A549 (cell line): Measurements from ENCODE around the gene MAPKAPK5. TPM values are rescaled to one million over a fixed set of nuclear protein-coding genes. Genes with fewer than 3 reads are reported as not detected.

Experiments
- ATAC-seq, 2 experiments: fragments of 200-7000 bp in 1 of 2; fragments of >200 bp in 1 of 2; cut with Nextera tagmentation in 1 of 2; cut with Tn5 transposase in 1 of 2; 3 replicates each; pipeline versions ENCODE4 v1.8.0 to v1.9.1; 2018 to 2020; ENCODE audit warnings: mild to moderate bottlenecking in 1 of 2, moderate library complexity in 1 of 2
- CTCF ChIA-PET: fragments of 300-600 bp; sonication (Branson Sonifier 250); formaldehyde crosslinking; extraction: SDS; loops from one replicate; lab custom pipeline; 2021; ENCODE audit warnings: antibody characterized with exemption, inconsistent platforms; lab: Yijun Ruan, JAX
- POLR2A ChIA-PET: fragments of 350-600 bp; formaldehyde crosslinking; extraction: SDS; loops from one replicate; lab custom pipeline; 2021; ENCODE audit warnings: antibody characterized with exemption, inconsistent platforms; lab: Yijun Ruan, JAX
- DNase-seq, 2 experiments: peaks; one replicate each; pipeline versions ENCODE4 v3.0.0 to v3.0.0-alpha.2; 2011 to 2016; ENCODE audit warnings: low read depth in 1 of 2, low spot score in 1 of 2
- FAIRE-seq: peaks from 2 replicates; lab custom pipeline; 2011; peaks lifted over from hg19 to GRCh38; lab: Jason Lieb, UNC
- H3K27ac ChIP-seq, 2 experiments: fragments of >200 bp; sonication (Bioruptor Twin); formaldehyde crosslinking; 3 replicates each; pipeline ENCODE4 v1.5.1; 2016 to 2017
- H3K4me1 ChIP-seq: fragments of >200 bp; sonication (Bioruptor Twin); formaldehyde crosslinking; 3 replicates; pipeline ENCODE4 v1.6.1; 2016
- H3K4me2 ChIP-seq: fragments of >200 bp; sonication (Bioruptor Twin); formaldehyde crosslinking; 3 replicates; pipeline ENCODE4 v1.6.1; 2016
- H3K4me3 ChIP-seq: fragments of >200 bp; sonication (Bioruptor Twin); formaldehyde crosslinking; 3 replicates; pipeline ENCODE4 v1.5.1; 2016
- H3K9me3 ChIP-seq: fragments of >200 bp; sonication (Bioruptor Twin); formaldehyde crosslinking; 3 replicates; pipeline ENCODE4 v1.6.1; 2016
- BCL3 ChIP-seq: fragments of >200 bp; sonication (Bioruptor Twin); formaldehyde crosslinking; IDR thresholded peaks from 3 replicates; pipeline ENCODE4 v1.6.1; 2016
- CBX2 ChIP-seq: fragments of 200-600 bp; sonication (generic); IDR thresholded peaks from 2 replicates; pipeline ENCODE4 v1.6.1; 2016; ENCODE audit warnings: low read depth, mild to moderate bottlenecking, borderline replicate concordance
- CHD4 ChIP-seq: fragments of 200-600 bp; sonication (generic); IDR thresholded peaks from 2 replicates; pipeline ENCODE4 v1.6.1; 2016; ENCODE audit warnings: antibody characterized with exemption, mild to moderate bottlenecking, borderline replicate concordance
- EP300 ChIP-seq, 2 experiments: fragments of >200 bp; sonication (Bioruptor Twin); formaldehyde crosslinking; IDR thresholded peaks; 2 replicates in 1 of 2; 3 replicates in 1 of 2; pipeline ENCODE4 v1.6.1; 2016 to 2017
- FOSB ChIP-seq: fragments of 250-450 bp; sonication (Bioruptor Pico); IDR thresholded peaks from 2 replicates; pipeline ENCODE4 v1.5.0; 2020; ENCODE audit warnings: mild to moderate bottlenecking, moderate library complexity
- HDAC2 ChIP-seq: fragments of 200-600 bp; sonication (generic); IDR thresholded peaks from 2 replicates; pipeline ENCODE4 v1.6.1; 2016
- NPAS2 ChIP-seq: fragments of 250-450 bp; sonication (Bioruptor Pico); IDR thresholded peaks from 2 replicates; pipeline ENCODE4 v1.8.0; 2022; ENCODE audit warnings: mild to moderate bottlenecking, moderate library complexity, borderline replicate concordance
- RNF2 ChIP-seq: fragments of 200-600 bp; sonication (generic); IDR thresholded peaks from 2 replicates; pipeline ENCODE4 v1.6.1; 2016; ENCODE audit warnings: low read depth, mild to moderate bottlenecking, antibody characterized with exemption, moderate library complexity, borderline replicate concordance
- TP53 ChIP-seq: fragments of 250-450 bp; sonication (Bioruptor Pico); IDR thresholded peaks from 2 replicates; pipeline ENCODE4 v1.5.0; 2021; ENCODE audit warnings: mild to moderate bottlenecking, moderate library complexity
- USF2 ChIP-seq: fragments of 450-650 bp; IDR thresholded peaks from 2 replicates; pipeline ENCODE4 v1.6.1; 2014; ENCODE audit warnings: antibody characterized with exemption
- ZC3H11A ChIP-seq: fragments of 450-650 bp; IDR thresholded peaks from 2 replicates; pipeline ENCODE4 v1.6.1; 2014; ENCODE audit warnings: antibody characterized with exemption, mild to moderate bottlenecking
- WGBS: methylation state at CpG from one replicate; pipeline ENCODE4 v1.1.6; 2017; ENCODE audit errors: missing lambda C conversion rate; 5-methylcytosine and 5-hydroxymethylcytosine counted together
- polyA plus RNA-seq, 4 experiments: library from polyadenylated mRNA; depleted of rRNA in 3 of 4; stranded (reverse); fragments of >200 nt; fragmentation: RNase III in 1 of 4; extraction: RNeasy Plus Mini Kit Qiagen cat#74134 plus additional on column Dnase treatment in 1 of 4; gene quantifications; 2 replicates in 3 of 4; 3 replicates in 1 of 4; pipeline ENCODE4 v1.2.3, GENCODE V29; 2011 to 2017
- TF ChIP-seq, protein P1 (sequence below): fragments of 250-450 bp; sonication (Bioruptor Pico); IDR thresholded peaks from 2 replicates; pipeline ENCODE4 v1.5.0; 2021; ENCODE audit warnings: mild to moderate bottlenecking, moderate library complexity, borderline replicate concordance
- TF ChIP-seq, protein P2 (sequence below): fragments of >200 bp; sonication (Bioruptor Twin); formaldehyde crosslinking; IDR thresholded peaks from 3 replicates; pipeline ENCODE4 v1.5.1; 2016
- TF ChIP-seq, protein P3 (sequence below): fragments of 200-600 bp; sonication (generic); IDR thresholded peaks from 2 replicates; pipeline ENCODE4 v1.6.1; 2016; ENCODE audit warnings: antibody characterized with exemption, mild to moderate bottlenecking, moderate library complexity

The MAPKAPK5 gene
- polyA plus RNA-seq, 2 of the 4 experiments (the other 2 are of a cell fraction): 33.9 to 69.5 TPM

- ATAC-seq (peak in 1 of 2 experiments; percentile 35; a peak in 2 of 6 replicates), DNase-seq (no peak), FAIRE-seq (no peak)
- no peak overlapping the region for H3K4me3 ChIP-seq
- no peaks in the 10 kb centered on the region for H3K4me1 ChIP-seq
- ChIA-PET POLR2A (no interaction called here), CTCF (interaction anchor here (1.1 to 1.5 kb wide), 2 partner anchors 13 to 93 kb away, joined by 3 read pairs; no protein-coding TSS in a partner anchor)
- 89% methylated on average over 3 of the region's 3 CpGs for WGBS
- H3K4me2 ChIP-seq: no peak overlapping the region
- H3K27ac ChIP-seq: no peak overlapping the region
- H3K9me3 ChIP-seq: peaks cover 22% of the 10 kb centered on the region
- no peak for TF ChIP-seq USF2
- no peak for TF ChIP-seq TP53 (CRISPR knock-in tag)
- no peak for TF ChIP-seq ZC3H11A
- no peak for TF ChIP-seq FOSB
- TF ChIP-seq, protein P1, sequence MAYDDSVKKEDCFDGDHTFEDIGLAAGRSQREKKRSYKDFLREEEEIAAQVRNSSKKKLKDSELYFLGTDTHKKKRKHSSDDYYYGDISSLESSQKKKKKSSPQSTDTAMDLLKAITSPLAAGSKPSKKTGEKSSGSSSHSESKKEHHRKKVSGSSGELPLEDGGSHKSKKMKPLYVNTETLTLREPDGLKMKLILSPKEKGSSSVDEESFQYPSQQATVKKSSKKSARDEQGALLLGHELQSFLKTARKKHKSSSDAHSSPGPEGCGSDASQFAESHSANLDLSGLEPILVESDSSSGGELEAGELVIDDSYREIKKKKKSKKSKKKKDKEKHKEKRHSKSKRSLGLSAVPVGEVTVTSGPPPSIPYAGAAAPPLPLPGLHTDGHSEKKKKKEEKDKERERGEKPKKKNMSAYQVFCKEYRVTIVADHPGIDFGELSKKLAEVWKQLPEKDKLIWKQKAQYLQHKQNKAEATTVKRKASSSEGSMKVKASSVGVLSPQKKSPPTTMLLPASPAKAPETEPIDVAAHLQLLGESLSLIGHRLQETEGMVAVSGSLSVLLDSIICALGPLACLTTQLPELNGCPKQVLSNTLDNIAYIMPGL (CRISPR knock-in tag): no peak
- TF ChIP-seq, protein P2, sequence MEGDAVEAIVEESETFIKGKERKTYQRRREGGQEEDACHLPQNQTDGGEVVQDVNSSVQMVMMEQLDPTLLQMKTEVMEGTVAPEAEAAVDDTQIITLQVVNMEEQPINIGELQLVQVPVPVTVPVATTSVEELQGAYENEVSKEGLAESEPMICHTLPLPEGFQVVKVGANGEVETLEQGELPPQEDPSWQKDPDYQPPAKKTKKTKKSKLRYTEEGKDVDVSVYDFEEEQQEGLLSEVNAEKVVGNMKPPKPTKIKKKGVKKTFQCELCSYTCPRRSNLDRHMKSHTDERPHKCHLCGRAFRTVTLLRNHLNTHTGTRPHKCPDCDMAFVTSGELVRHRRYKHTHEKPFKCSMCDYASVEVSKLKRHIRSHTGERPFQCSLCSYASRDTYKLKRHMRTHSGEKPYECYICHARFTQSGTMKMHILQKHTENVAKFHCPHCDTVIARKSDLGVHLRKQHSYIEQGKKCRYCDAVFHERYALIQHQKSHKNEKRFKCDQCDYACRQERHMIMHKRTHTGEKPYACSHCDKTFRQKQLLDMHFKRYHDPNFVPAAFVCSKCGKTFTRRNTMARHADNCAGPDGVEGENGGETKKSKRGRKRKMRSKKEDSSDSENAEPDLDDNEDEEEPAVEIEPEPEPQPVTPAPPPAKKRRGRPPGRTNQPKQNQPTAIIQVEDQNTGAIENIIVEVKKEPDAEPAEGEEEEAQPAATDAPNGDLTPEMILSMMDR: no peak
- TF ChIP-seq EP300 (IDR thresholded peaks at IDR 0.05): no peak
These were observed 63.5 kb downstream of the MAPKAPK5 start for GRCh38 chr12:111905502-111905901.

DNA sequence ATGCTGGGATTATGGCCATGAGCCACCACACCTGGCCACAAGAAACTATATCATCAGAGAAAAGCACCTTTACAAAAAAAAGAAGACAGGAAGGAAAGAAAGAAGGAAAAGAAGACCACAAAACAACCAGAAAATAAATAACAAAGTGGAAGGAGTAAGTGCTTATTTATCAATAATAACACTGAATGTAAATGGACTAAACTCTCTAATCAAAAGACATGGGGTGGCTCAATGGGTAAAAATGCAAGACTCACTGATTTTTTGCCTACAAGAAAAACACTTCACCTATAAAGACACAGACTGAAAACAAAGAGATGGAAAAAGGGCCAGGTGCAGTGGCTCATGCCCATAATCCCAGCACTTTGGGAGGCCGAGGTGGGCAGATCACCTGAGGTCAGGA, 65.7 kb downstream of the MAPKAPK5 start:
- ATAC-seq: no peak
- H3K4me2 ChIP-seq: no peak overlapping the region
- no peak overlapping the region for H3K4me3 ChIP-seq
- H3K9me3 ChIP-seq: peaks cover 22% of the 10 kb centered on the region
- CTCF ChIA-PET: interaction anchor here (0.7 kb wide), 1 partner anchor 293 kb away, joined by 3 read pairs; no protein-coding TSS in a partner anchor
- H3K27ac ChIP-seq: no peak overlapping the region
- no peaks in the 10 kb centered on the region for H3K4me1 ChIP-seq
- POLR2A ChIA-PET: no interaction called here
- TF ChIP-seq FOSB (no peak), RNF2 (no peak), TP53 (CRISPR knock-in tag) (no peak), CBX2 (no peak), CHD4 (no peak), HDAC2 (no peak), EP300 (IDR thresholded peaks at IDR 0.05) (no peak), NPAS2 (CRISPR knock-in tag) (no peak), BCL3 (no peak)
- TF ChIP-seq, protein P3, sequence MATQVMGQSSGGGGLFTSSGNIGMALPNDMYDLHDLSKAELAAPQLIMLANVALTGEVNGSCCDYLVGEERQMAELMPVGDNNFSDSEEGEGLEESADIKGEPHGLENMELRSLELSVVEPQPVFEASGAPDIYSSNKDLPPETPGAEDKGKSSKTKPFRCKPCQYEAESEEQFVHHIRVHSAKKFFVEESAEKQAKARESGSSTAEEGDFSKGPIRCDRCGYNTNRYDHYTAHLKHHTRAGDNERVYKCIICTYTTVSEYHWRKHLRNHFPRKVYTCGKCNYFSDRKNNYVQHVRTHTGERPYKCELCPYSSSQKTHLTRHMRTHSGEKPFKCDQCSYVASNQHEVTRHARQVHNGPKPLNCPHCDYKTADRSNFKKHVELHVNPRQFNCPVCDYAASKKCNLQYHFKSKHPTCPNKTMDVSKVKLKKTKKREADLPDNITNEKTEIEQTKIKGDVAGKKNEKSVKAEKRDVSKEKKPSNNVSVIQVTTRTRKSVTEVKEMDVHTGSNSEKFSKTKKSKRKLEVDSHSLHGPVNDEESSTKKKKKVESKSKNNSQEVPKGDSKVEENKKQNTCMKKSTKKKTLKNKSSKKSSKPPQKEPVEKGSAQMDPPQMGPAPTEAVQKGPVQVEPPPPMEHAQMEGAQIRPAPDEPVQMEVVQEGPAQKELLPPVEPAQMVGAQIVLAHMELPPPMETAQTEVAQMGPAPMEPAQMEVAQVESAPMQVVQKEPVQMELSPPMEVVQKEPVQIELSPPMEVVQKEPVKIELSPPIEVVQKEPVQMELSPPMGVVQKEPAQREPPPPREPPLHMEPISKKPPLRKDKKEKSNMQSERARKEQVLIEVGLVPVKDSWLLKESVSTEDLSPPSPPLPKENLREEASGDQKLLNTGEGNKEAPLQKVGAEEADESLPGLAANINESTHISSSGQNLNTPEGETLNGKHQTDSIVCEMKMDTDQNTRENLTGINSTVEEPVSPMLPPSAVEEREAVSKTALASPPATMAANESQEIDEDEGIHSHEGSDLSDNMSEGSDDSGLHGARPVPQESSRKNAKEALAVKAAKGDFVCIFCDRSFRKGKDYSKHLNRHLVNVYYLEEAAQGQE: no peak
- TF ChIP-seq, protein P1 (CRISPR knock-in tag): no peak
- TF ChIP-seq, protein P2: no peak
- TF ChIP-seq, all 56 proteins: peak for 0
- FAIRE-seq (no peak), DNase-seq (no peak)
- 100% methylated on average over 1 of the region's 1 CpG for WGBS
